Activated naive CD4-positive, alpha-beta T cell treated with Interleukin-2 at 50 U/mL for 16 hours (primary cell): ENCODE data around the gene MEAK7.

Experiments used
- DNase-seq: peaks from one replicate; pipeline ENCODE4 v3.0.0-alpha.2; 2020

MEAK7 gene, protein sequence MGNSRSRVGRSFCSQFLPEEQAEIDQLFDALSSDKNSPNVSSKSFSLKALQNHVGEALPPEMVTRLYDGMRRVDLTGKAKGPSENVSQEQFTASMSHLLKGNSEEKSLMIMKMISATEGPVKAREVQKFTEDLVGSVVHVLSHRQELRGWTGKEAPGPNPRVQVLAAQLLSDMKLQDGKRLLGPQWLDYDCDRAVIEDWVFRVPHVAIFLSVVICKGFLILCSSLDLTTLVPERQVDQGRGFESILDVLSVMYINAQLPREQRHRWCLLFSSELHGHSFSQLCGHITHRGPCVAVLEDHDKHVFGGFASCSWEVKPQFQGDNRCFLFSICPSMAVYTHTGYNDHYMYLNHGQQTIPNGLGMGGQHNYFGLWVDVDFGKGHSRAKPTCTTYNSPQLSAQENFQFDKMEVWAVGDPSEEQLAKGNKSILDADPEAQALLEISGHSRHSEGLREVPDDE

DNA sequence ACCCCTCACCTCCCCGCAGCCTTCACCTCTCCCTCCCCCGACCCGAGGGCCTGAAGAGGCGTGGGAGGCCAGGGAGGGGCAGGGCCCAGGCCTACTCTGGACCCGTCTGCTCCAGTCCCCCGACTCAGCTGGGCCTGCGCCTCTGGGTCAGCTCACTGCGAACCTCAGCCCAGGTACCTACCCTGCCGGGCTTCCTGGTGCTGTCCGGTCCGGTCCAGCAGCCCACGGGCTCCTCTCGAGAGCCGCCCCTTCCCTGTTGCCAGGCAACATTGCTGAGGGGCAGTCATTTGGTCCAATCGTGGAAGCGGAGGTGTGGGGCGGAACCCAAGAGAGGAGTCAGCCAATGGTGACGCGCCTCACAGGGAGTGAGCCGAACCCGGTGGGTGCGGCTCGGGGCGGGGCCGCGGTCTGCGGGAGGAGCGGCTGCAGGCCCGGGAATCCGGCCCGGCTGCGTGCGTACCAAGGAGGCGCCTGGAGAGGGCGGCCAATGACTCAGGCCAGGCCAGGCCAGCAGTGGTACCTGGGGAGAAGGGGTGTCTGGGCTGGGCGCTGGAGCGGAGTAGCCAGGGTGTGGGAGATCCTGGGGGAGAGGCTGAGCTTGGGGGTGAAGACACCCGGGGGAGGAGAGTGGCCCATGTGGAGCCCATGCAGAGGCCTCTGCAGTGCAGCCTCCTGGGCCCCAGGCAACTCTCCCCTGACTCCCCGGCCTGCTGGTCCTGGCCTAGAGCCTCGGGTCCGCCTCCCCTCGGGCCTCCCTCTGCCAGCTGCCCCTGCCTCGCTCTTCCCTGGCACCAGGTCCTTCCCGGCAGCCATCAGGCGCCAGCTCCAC is at the start of gene MEAK7:
Gene MEAK7, minus strand, starts transcription at position 240 of the 829 bp plus-strand sequence. CDS start 6,573 bp downstream, outside the sequence.
- peak; percentile 98 for DNase-seq

DNA sequence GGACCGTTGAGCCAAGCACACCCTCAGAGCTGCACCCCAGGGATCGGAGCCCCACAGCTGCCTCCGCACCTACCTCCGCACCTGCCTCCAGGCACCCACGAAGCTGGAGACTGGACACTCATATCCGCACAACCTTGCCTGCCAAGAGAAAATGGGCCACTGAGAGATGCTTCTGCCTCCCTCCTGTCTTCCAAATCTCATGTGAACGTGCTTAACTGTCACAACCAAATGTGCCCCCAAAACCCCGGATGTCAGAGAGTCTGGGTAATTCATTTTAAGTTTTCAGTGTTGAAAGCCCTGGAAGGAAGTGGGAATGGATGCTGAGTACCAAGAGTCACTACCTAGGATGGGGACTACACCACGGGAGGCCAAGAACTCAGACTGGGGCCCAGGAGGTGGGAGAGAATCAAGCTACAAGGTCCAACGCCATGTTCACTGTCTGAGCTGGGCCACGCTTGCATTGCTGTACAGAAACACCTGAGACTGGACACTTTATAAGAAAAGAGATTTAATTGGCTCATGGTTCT is 49.5 kb upstream of the MEAK7 start:
- peak; percentile 36 for DNase-seq

DNA sequence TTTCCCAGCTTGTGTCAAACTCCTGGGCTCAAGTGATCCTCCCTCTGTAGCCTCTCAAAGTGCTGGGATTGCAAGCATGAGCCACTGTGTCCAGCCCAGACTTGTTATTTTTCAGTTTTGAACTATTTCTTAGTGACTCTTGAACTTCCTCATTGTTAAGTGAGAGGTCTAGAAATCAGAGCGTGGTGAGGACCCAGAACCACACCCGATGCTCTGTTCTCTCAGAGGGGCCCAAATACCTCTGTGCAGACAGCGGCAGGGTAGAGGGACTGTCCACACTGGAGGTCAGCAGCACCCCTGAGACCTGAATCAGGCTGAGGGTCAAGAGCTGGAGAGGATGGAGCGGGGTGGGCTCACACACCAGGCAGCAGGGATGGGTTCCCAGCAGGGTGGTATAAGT is 47.7 kb upstream of the MEAK7 start:
- no peak for DNase-seq

DNA sequence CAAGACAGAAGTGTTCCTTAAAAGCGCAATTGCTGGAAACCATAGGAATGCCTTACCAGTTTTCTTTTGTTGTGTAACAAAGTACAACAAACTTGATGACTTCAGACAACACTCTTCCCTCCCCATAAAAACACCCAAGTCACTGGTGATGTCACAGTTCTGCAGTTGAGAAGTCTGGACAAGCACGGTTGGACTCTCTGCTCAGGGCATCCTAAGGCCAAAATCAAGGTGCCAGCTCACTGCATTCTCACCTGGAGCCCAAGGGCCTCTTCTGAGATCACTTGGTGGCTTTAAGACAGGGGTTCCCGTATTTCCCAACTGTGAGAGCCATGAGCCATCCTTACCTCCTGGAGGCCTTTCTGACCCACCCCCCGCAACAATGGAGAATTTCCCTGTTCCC is 45.6 kb upstream of the MEAK7 start:
- DNase-seq = no peak

DNA sequence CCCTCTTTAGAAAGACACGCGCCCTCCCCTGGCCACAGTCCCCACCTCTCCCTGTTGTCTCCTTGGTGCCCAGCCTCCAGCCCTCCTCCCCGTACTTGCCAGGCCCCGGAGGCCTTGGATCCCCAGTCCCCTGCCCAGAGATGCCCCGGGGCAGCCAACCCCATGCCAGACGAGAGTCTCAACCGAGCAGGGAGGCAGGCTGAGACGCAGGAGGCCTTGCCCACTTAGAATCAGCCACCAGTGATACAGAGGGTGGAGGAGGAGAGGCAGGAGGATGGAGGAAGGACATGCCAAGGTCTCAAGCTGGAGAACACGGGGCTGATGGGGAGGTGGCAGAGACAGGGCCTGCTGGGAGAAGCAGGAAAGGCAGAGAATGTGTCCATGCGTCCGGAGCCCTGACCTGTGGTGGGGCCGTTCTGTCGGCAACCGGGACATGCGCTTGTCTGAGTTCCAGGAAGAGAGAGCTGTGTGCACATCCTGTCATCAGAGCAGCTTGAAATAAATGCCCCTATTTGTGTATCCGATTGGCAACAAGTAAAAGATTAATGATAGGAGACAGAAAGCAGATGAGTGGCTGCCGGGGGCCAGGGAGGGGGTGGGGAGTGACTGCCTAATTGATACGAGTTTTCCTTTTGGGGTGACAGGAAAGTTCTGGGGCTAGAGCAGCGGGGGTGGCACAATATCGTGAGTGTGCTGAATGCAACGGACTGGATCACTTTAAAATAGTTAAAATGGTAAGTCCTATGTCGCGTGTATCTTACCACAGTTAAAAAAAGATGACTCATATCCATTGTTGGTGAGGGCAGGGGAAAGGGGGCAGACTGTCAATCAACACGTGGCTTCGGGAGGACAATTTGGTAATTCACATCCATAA is 44.7 kb upstream of the MEAK7 start:
- DNase-seq = peak; percentile 56

DNA sequence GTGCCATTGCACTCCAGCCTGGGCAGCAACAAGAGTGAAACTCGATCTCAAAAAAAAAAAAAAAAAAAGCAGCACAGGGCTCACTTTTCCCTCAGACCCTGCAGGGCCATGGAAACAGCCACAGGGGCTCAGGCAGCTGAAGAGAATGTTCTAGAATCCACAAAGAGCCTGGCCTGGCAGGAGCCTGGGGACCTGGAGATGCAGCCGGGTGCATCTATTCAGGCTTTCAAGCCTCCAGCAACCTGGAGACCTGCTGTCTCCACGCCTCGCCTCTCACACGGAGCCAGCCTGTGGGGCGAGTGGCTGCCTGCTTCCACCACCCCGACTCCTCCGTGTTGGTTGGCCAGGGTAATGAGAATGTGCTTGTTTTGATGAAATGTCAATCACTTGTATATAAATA is 44.0 kb upstream of the MEAK7 start:
- no peak for DNase-seq

DNA sequence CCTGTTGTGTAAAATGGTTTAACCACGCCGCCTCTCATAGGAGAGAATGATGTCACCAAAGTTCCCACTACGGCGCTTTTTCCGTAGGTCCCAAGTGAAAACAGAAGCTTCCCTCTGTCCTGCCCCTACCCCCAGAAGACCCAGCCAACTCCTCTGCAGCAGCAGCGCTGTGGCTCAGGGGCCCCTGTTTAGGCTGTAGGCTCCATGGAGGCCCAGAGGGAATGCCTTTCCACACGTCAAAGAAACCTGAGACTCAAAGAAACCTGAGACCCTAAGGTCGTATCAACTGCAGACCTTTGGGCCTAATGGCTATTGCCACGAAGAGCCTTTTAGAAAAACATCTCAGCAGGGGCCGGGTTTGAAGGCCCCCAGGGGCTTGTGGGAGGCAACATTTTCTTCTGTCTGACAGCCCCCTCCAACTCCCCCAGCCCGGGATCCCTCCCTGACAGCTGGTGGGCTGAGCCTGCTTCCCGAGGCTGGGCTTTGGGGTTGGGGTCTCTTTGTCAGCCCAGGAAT is 43.1 kb upstream of the MEAK7 start:
- no peak for DNase-seq

DNA sequence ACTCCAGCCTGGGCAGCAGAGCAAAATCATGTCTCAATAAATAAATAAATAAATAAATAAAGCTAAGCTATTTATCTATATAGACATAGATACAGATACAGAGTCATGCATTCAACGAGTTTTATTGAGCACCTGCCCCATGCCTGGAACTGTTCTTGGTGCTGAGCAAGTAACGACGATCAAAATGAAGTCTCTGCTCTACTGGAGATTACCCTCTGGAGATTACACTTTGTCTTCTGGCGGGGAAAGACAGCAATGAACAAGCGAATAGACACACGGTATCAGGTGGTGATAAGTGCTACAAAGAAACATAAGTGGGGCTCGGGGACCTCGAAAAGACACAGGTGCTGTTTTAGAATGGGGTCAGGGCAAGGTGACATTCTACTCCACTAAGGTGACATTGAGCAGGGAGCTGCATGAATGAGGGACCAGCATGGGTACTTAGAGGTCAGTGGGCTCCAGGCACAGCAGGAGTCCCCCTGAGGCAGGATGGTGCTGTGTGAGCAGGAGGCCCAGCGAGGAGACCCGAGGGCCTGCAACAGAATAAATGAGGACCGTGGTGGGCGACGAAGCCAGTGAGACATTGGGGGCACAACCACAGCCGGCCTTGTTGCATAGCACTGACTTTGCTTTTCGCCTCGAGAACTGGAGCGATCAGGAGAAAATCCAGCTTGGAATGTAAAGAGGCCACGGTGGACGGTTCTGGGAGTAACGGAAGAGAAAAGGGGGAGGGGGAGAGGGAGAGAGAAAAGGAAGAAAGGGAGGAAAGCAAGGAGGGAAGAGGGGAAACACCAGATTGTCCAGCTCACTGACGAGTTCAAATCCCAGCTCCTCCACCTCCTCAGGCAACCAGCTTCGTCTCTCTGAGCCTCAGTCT is 42.4 kb upstream of the MEAK7 start:
- DNase-seq = no peak

DNA sequence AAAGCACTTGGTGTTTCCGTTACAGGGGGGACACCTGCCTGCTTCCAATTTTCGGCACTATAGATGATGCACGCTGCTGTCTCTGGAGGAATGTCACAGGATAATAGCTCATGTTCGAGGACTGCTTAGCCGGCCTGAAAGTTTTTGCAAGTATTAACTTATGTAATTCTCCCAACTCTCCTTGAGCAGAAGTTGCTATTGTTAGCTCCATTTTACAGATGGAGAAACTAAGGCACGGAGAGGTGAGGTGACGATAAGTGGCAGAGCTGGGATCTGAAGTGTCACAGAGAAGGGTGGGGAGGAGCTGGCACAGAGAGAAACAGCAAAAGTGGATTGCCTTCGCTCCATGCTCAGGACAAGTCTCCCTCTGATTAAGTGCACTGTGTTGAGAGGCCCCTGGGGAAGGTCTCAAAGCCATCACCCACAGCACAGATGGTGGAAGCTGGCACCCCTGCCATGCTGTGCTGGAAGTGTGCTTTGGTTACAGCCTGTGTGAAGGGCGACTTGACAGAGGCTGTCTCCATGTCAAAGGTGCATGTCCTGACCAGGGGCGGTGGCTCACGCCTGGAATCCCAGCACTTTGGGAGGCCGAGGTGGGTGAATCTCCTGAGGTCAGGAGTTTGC is 40.8 kb upstream of the MEAK7 start:
- no peak for DNase-seq

DNA sequence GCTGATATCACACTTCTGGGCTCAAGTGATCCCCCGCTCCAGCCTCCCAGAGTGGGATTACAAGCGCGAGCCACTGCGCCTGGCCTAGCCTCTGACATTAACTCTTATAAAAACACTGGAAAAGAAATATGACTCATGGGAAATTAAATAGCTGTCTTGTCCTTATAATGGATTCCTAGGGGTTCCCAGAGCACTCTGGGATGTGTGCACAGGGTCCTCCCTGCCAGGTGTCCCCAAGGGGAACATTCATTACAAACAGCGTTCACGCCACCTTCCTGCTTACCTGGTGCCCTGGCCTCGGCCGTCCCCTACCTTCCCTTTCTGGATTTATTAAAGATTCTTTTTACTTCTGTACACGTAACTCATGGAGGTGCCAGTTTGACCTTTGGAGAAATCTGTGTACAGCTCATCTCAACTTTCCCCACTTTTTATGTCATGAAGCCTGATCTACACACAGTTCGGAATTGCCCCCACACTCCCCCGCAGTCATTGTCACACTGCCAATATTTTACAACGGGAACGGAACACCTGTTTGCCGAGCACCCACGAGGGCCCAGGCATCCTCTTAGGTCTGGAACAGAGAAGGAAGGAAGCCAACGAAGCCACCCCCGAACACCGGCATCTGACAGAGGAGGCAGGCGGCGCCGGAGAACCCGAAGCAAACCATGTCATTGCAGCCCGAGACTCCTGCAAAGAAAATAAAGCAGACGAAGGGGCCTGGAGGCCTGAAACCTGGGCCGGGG is 39.7 kb upstream of the MEAK7 start:
- DNase-seq = peak; percentile 19

DNA sequence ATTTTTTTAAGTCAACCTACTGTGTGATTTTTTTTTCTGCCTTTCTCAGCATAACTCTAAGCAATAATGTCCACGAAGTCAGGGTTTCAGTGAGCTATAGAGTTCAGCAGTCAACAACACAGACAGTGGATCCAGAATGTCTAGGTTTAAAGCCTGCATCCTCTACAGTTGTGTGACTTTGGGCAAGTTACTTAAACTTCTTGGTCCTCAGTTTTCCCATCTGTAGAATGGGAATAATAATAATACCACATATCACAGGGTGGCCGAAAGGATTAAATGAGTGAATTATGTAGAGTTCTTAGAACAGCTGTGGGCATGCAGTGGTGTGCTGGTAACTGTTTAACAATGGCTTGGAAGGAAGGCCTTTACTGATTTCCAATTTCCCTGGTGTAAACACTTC is 38.8 kb upstream of the MEAK7 start:
- no peak for DNase-seq

DNA sequence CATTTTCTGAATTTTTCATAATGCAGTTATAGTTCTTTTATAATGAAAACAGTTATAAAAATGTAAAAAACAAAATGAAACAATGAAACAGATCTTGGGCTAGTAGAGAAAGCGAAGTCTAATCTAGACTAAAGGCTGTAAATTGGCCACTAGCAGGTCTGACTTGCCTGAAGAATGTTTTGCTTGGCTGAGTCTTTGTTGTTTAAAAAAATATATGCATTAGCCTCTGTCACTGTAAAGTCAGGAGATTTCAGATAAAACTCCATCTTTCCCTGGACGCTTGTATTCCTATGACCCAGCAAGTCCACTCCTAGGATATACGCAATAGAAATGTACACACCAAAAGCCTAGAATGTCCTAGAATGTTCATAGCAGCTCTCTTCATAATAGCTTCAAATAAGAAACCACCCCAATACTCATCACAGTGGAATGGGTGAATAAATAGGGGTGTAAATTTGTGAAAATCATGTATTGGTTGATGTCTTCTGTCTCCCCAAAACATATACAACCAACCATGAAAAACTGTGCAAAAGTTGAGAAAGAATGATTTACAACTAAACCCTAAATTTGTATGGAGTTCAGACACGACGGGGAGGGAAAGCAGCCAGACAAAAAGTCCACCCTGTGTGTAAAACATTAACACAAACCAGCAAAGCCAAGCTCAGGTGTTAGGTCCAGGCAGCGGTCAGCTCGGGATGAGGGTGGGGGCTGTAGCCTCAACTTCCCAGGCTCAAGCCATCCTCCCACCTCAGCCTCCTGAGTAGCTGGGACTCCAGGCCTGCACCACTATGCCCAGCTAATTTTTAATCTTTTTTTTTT is 37.7 kb upstream of the MEAK7 start:
- no peak for DNase-seq

DNA sequence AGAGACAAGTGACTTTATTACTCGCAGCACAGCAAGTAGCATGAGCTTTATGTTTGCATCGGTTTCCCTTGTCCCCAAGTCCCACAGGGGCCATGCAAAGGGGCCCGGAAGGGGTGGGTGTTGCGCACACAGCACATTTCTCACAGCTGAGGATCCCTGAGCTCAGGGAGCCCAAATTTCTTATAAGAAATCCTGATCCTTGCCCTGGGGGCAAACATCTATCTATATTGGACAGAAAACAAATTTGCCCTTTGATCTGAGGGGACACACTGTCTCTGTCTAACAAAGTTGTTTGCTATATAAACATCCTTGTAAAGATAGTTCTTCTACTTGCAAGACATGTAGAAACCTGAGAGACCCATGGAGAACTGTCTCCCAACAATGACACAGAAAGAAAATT is 35.7 kb upstream of the MEAK7 start:
- DNase-seq = no peak

DNA sequence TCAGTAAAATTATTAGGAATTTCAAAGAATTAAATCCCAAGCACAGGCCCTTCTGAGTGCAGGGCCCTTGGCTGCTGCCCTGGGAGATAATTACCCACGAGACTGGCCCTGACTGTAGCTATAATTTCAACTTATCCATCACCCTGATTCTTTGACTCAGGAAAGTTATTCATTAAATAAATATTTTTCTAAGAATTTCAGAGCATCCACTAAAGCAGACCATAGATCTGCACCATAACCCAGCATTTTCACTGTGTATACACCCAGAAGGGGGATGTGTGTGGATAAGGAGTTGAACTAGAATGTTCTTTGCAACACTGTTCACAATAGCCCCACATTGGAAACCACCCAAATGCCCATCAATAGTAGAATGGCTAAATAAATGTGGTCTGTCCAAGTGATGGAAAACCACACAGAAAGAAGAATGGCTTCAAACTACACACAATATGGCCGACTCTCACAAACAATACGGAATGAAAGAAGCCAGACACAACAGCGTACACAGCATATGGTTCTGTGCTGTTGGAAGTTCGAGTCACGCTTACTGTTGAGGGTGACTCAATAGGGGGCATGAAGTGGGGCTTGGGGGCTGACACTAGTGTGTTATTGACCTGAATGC is 33.9 kb upstream of the MEAK7 start:
- no peak for DNase-seq

DNA sequence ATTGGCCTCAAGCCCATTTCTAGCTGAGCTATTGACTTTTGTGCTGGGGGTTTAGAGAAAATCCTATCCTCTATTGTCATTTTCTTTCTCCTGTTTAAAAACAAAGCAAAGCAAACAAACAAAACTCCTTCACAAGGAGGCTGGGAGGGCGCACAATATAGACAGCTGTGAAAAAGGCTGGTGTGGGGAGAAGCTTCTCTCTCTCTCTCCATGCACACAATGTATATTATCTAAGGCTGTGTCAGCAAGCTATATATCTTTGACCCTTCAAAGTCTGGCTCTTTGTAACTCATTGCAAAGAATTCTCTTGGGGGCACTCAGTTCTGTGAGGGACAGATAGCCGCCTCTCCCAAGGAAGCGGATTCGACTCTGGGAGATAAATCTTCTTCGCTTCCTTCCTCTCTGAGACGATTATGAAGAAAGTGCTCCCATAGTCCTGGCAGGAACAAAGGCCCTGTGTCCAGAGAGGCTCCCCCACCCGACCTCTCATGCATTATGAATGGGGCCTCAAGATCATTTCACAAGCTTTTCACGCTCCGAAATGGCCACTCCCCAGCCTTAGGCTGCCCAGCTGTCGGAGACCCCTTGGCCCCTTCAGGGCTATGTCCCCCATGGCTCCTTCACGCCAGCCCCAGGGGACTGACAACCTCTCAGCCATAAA is 33.2 kb upstream of the MEAK7 start:
- no peak for DNase-seq

DNA sequence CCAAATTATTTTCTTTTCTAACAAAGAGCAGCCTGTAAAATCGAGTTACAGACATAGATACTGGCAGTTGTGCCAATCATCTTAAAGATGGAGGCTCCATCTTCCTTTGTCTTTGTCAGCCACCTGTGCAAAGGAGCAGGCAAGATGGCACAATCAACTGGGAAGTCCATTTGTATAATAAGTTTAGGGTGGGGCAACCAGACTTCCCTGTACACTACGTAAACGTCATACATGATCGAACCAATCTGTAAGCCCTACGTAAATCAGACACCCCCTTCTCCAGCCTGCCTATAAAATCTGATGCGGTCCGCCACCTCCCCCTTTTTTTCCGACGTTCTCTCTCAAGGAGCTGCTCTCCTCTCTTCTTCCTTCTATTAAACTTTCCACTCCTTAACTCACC is 31.4 kb upstream of the MEAK7 start:
- no peak for DNase-seq

DNA sequence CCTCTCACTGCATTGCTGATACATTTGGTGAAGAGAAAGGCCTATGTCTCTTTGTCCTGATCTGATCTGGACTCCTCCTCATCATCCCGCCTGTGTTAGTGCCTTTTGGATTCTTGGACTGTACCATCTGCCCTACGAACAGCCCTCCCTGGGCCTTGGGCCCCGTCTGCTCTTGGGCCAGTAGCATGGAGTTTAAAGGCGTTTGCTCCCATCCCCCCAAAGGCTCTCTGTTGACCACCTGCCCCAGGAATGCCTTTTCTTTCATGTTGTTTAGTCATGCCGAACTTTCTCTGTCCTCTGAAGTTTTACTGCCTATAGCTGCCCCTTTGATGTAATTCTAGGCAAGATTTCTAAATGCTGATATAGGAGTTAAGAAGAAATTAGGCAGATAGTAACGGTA is 30.9 kb upstream of the MEAK7 start:
- DNase-seq = no peak

DNA sequence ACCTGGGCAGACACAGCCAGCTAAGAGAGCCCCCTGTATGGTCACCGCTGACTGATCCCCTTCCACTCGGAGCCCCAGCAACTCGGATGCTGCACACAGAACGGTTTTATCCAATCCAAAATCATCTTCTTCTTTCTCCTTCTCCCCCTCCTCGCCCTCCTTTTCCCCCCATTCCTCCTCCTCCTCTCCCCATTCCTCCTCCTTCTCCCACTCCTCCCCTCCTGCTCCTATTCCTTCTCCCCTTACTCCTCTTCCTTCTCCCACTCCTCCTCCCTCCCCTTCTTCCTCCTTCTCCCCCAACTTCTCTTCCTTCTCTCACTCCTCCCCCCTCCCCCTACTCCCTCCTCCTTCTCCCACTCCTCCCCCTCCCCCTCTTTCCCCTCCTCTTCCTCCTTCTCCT is 30.4 kb upstream of the MEAK7 start:
- no peak for DNase-seq
